Activated CD8-positive, alpha-beta T cell treated with anti-CD3 and anti-CD28 coated beads for 36 hours (primary cell): ENCODE data around the gene PRR5. TPM values are rescaled to one million over a fixed set of nuclear protein-coding genes. Genes with fewer than 3 reads are reported as not detected.

ENCODE experiments used
- ATAC-seq: fragments of 200-7000 bp; cut with Tn5 transposase; one replicate; pipeline ENCODE4 v1.10.0; 2021; ENCODE audit warnings: mild to moderate bottlenecking, moderate library complexity
- CTCF ChIA-PET: fragments of 350-600 bp; sonication (Branson Sonifier 250); formaldehyde crosslinking; loops from one replicate; lab custom pipeline; 2021; ENCODE audit warnings: antibody characterized with exemption; lab: Charles Lee
- POLR2A ChIA-PET: fragments of 350-600 bp; sonication (Branson Sonifier 250); formaldehyde crosslinking; loops from one replicate; lab custom pipeline; 2021; ENCODE audit warnings: antibody characterized with exemption; lab: Charles Lee
- DNase-seq: peaks from one replicate; pipeline ENCODE4 v3.0.0-alpha.2; 2020
- H3K27ac Mint-ChIP-seq: one replicate; pipeline ENCODE4 v1.8.0; 2021; ENCODE audit warnings: mild to moderate bottlenecking, mixed read lengths
- H3K27me3 Mint-ChIP-seq: one replicate; pipeline ENCODE4 v1.8.0; 2021; ENCODE audit warnings: mixed read lengths
- H3K36me3 Mint-ChIP-seq: one replicate; pipeline ENCODE4 v1.8.0; 2021; ENCODE audit warnings: low read depth, mixed read lengths
- H3K4me1 Mint-ChIP-seq: one replicate; pipeline ENCODE4 v1.8.0; 2021; ENCODE audit warnings: low read depth, mixed read lengths
- H3K4me3 Mint-ChIP-seq: one replicate; pipeline ENCODE4 v1.8.0; 2021; ENCODE audit warnings: mild to moderate bottlenecking, moderate library complexity, mixed read lengths
- H3K9me3 Mint-ChIP-seq: one replicate; pipeline ENCODE4 v1.8.0; 2021; ENCODE audit warnings: mixed read lengths
- CTCF ChIP-seq: fragments of 200-600 bp; IDR thresholded peaks from one replicate; pipeline ENCODE4 v1.8.0; 2022; ENCODE audit warnings: antibody characterized with exemption, mild to moderate bottlenecking
- intact Hi-C: fragments of 100-400 bp; cut with micrococcal nuclease; formaldehyde crosslinking; loops from one replicate; pipeline ENCODE4 v1.10.0; 2022
- total RNA-seq, 2 experiments: library from RNA; stranded (reverse); gene quantifications; one replicate each; pipeline ENCODE4 v1.2.3, GENCODE V29; 2021

Gene PRR5
- total RNA-seq, 2 experiments from 2014 or later = 26.8 to 27.3 TPM

- CTCF ChIA-PET = interaction anchor here (1.1 kb wide), 1 partner anchor 9 kb away, joined by 3 read pairs; no protein-coding TSS in a partner anchor
- no peaks in the 10 kb centered on the region for H3K27me3 Mint-ChIP-seq
- no peak overlapping the region for H3K27ac Mint-ChIP-seq
- no peak for DNase-seq
- peaks cover 59% of the 10 kb centered on the region for H3K4me1 Mint-ChIP-seq
- H3K9me3 Mint-ChIP-seq = no peaks in the 10 kb centered on the region
- ATAC-seq = no peak
- no peak overlapping the region for H3K4me3 Mint-ChIP-seq
- no peak for TF ChIP-seq CTCF
- intact Hi-C loops = no loop called here
- POLR2A ChIA-PET = interaction anchor here (0.6 kb wide), 1 partner anchor 20 kb away, joined by 3 read pairs; no protein-coding TSS in a partner anchor
- peaks cover 3% of the 10 kb centered on the region for H3K36me3 Mint-ChIP-seq
Observed at GRCh38 chr22:44706488-44706887, 4.5 kb downstream of the PRR5 start.

GRCh38 chr22:44707178-44707577, 5.2 kb downstream of the PRR5 start:
- Mint-ChIP-seq H3K9me3 (no peaks in the 10 kb centered on the region), H3K27me3 (no peaks in the 10 kb centered on the region), H3K36me3 (peaks cover 3% of the 10 kb centered on the region), H3K4me3 (no peak overlapping the region), H3K27ac (no peak overlapping the region), H3K4me1 (peaks cover 56% of the 10 kb centered on the region)
- DNase-seq (no peak), ATAC-seq (no peak)
- intact Hi-C loops = no loop called here
- ChIA-PET CTCF (interaction anchor here (1.1 kb wide), 1 partner anchor 9 kb away, joined by 3 read pairs; no protein-coding TSS in a partner anchor), POLR2A (no interaction called here)
- TF ChIP-seq CTCF = no peak

- Mint-ChIP-seq H3K9me3 (no peaks in the 10 kb centered on the region), H3K36me3 (peaks cover 3% of the 10 kb centered on the region), H3K4me3 (no peak overlapping the region), H3K4me1 (peaks cover 56% of the 10 kb centered on the region), H3K27me3 (no peaks in the 10 kb centered on the region), H3K27ac (peak overlapping the region; percentile 30)
- ChIA-PET POLR2A (interaction anchor here (1.0 to 1.5 kb wide), 2 partner anchors 13 to 601 kb away, joined by 3 to 4 read pairs; no protein-coding TSS in a partner anchor), CTCF (interaction anchor here (1.0 to 2.5 kb wide), 5 partner anchors 10 to 81 kb away, joined by 3 to 9 read pairs (median 4); no protein-coding TSS in a partner anchor)
- intact Hi-C loops = no loop called here
- ATAC-seq = no peak
- TF ChIP-seq CTCF = no peak
- peak; percentile 18 for DNase-seq
Observed at GRCh38 chr22:44707752-44708151, 5.7 kb downstream of the PRR5 start.

- ATAC-seq (peak; percentile 19), DNase-seq (peak; percentile 33)
Observed at GRCh38 chr22:44709881-44710392, 7.9 kb downstream of the PRR5 start.

More at GRCh38 chr22:44709881-44710392, 7.9 kb downstream of the PRR5 start:
- Mint-ChIP-seq H3K27ac (peak overlapping the region; percentile 88), H3K9me3 (no peaks in the 10 kb centered on the region), H3K4me1 (peaks cover 47% of the 10 kb centered on the region), H3K27me3 (no peaks in the 10 kb centered on the region), H3K4me3 (peak overlapping the region; percentile 64), H3K36me3 (peaks cover 5% of the 10 kb centered on the region)
- POLR2A ChIA-PET = no interaction called here
- no peak for TF ChIP-seq CTCF
- intact Hi-C loops = no loop called here
- CTCF ChIA-PET = interaction anchor here (2.1 to 2.5 kb wide), 2 partner anchors 25 kb away, joined by 6 to 9 read pairs; no protein-coding TSS in a partner anchor
